Uterine smooth muscle cell (primary cell): ENCODE data around the gene DLGAP3. TPM values are rescaled to one million over a fixed set of nuclear protein-coding genes. Genes with fewer than 3 reads are reported as not detected.

Experiments
- total RNA-seq: library from RNA; depleted of rRNA; stranded (reverse); fragments of >200 nt; gene quantifications from 2 replicates; pipeline ENCODE4 v1.2.3, GENCODE V29; 2014

The DLGAP3 gene, protein sequence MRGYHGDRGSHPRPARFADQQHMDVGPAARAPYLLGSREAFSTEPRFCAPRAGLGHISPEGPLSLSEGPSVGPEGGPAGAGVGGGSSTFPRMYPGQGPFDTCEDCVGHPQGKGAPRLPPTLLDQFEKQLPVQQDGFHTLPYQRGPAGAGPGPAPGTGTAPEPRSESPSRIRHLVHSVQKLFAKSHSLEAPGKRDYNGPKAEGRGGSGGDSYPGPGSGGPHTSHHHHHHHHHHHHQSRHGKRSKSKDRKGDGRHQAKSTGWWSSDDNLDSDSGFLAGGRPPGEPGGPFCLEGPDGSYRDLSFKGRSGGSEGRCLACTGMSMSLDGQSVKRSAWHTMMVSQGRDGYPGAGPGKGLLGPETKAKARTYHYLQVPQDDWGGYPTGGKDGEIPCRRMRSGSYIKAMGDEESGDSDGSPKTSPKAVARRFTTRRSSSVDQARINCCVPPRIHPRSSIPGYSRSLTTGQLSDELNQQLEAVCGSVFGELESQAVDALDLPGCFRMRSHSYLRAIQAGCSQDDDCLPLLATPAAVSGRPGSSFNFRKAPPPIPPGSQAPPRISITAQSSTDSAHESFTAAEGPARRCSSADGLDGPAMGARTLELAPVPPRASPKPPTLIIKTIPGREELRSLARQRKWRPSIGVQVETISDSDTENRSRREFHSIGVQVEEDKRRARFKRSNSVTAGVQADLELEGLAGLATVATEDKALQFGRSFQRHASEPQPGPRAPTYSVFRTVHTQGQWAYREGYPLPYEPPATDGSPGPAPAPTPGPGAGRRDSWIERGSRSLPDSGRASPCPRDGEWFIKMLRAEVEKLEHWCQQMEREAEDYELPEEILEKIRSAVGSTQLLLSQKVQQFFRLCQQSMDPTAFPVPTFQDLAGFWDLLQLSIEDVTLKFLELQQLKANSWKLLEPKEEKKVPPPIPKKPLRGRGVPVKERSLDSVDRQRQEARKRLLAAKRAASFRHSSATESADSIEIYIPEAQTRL
- under 0.01 TPM in 1 of 2 replicates, not detected in the other for total RNA-seq

DNA sequence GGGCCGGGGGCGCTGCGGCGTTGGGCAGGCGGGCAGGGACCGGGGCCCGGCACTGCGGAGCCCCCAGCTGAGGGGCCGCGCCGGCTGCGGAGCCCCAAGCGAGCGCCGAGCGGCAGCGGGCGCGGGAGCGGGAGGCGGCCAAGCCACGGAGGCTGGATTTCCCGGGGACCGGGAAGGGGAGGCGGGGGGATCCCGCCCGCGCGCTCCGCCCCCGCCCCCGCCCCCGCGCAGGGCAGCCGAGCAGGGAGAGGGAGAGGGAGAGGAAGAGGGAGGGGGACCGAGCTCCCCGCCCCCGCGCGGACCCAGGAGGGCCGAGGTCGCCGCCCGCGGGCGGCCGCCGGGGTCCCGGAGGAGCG, at the start of gene DLGAP3:
Gene DLGAP3 (minus strand): TSS at position 154 of the 356 bp plus-strand sequence. CDS start 24,267 bp downstream, outside the sequence.

DNA sequence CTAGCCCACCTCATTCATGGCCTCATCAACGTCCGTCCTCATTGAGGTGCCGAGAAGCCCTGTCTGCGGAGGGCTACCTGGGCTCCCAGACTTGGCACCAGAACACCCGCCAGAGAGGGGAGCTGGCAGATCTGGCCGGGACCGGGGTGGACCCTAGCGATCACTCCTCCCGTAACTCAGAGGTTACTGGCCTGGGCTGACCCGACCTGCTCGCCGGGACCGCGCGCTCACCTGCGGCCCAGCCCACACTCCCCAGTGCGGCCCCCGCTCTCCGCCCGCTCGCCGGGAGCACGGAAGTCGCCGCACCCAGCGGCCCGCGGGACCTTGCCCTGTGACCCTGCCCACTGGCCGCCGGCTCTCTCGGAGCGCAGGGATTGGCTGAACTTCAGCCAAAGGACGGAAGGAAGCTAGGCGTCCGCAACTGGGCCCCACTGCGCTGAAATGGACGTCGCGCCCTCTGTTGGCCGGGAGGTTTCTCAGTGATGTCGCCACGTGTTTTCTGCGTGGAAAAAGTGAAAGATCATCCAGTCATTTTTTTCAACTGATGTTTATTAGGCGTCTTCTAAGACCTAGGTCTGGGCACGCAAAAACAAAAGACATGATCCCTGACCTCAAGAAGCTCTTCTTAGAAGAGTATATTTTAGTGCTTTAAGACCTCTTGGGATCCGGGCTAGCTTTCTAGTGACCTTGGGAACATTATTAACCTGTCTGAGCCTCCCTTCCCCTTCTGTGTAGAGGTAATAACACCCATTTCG, 69.8 kb downstream of the DLGAP3 start, which contains the start of gene SMIM12:
Gene SMIM12 (minus strand): TSS at position 304 of the 755 bp plus-strand sequence. CDS start 3,772 bp downstream, outside the sequence.

Other genes starting within 250 kb of the DLGAP3 start
- not detected in 2 replicates for gene GJB5, start 174.6 kb downstream of the DLGAP3 start, total RNA-seq
- gene GJB4, start 169.9 kb downstream of the DLGAP3 start, total RNA-seq: not detected in 2 replicates
- gene GJB3, start 148.4 kb downstream of the DLGAP3 start, total RNA-seq: under 0.01 TPM in 1 of 2 replicates, not detected in the other
- not detected in 2 replicates for gene GJA4, start 136.7 kb downstream of the DLGAP3 start, total RNA-seq
- gene SMIM12, start 69.9 kb downstream of the DLGAP3 start, total RNA-seq: 23.5 and 41.2 TPM in 2 replicates
- 25.3 and 33.9 TPM in 2 replicates for gene TMEM35B, start 55.7 kb upstream of the DLGAP3 start, total RNA-seq
- gene ZMYM6, start 102.3 kb upstream of the DLGAP3 start, total RNA-seq: 14.3 and 22.4 TPM in 2 replicates
- 25.6 and 26.7 TPM in 2 replicates for gene ZMYM1, start 149.7 kb upstream of the DLGAP3 start, total RNA-seq